ENCODE data around the gene MAP3K4. TPM values are rescaled to one million over a fixed set of nuclear protein-coding genes. Genes with fewer than 3 reads are reported as not detected.

Gene MAP3K4
- total and polyA plus RNA-seq, 2 of the 4 experiments (the other 2 are of a cell fraction): 11.5 to 20.4 TPM

DNA sequence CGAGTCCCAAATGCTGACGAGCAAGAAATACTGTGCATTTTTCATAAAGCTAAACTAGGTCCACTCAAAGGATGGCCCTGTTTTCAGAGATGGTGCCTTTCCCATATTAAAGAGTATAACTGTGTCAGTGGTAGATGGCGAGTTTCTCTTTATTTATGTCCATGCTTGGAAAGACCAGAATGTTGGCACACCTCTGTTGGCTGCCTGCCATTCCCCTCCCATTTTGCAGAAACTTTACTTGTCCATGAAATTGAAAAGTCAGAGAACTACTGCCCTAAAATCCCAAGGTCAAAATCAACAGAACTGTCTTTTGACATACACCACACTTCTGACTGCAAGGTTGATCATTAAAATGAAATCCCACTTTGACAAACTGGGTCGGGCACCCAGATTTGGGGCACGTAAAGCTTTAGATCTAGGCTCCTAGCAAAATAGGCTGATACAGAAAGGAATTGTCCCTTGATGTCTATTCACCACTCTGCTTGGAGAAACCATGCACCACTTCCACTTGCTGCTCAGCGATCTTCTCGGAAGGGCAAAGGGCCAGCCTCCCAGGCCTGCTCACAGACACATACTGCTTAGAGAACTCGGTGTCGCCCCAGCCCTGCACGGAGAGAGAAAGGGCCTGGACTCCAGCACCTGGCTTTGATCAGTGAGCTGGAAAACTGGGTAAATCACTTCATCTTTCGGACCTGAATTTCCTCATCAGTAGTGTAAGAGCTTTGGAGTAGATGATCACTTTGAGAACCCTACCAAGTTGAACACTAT lies 152.3 kb downstream of the MAP3K4 start (continued):
- TF ChIP-seq MAZ (IDR thresholded peaks at IDR 0.05; ENCODE audit: borderline replicate concordance, low read depth, low read length): no peak

DNA sequence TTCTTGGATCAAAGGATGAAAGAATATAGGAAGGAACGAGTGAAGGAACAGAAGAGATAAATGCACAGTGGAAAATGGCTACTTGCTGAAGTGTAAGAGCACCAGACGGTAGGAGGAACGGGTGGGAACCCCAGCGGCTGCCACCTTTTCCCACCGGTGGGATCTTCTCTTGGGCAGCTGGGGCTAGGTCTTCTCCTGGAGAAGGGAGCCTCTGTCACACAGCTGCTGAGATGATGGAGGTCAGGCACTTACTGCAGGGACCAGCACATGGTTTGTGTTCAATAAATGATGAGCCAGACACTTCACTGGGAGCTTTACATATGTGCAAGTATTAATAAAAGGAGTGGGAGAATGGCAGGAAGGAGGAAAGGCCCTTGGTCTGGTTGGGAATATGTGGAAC lies 158.6 kb downstream of the MAP3K4 start:
- Histone ChIP-seq H3K9me3 (ENCODE audit: control insufficient read depth, insufficient read depth, low read length) (no peaks in the 10 kb centered on the region), H3K36me3 (ENCODE audit: control insufficient read depth, insufficient read depth, low read length) (peaks cover 9% of the 10 kb centered on the region), H2AK5ac (ENCODE audit: low read depth, low read length) (no peak overlapping the region), H3K9me1 (ENCODE audit: insufficient read depth, low read length) (no peaks in the 10 kb centered on the region), H2BK120ac (ENCODE audit: low read depth, low read length) (no peak overlapping the region), H3K18ac (ENCODE audit: low read depth, low read length) (no peak overlapping the region), H2AFZ (replicated peaks; ENCODE audit: low read length, poor library complexity) (no peak overlapping the region), H2BK5ac (ENCODE audit: low read depth, low read length, poor library complexity, severe bottlenecking) (no peak overlapping the region), H3K27ac (ENCODE audit: insufficient read depth, low read length) (no peak overlapping the region), H3K79me1 (ENCODE audit: low read depth in 1 of 2, low read length in 2 of 2) (no peaks in the 10 kb centered on the region), H4K8ac (ENCODE audit: low read depth in 2 of 2, low read length in 2 of 2) (no peak overlapping the region), H3K27me3 (ENCODE audit: control insufficient read depth, insufficient read depth, low read length) (no peaks in the 10 kb centered on the region), H3K14ac (replicated peaks; ENCODE audit: low read depth, low read length) (no peak overlapping the region), H2BK15ac (ENCODE audit: low read depth, low read length) (no peak overlapping the region), H4K20me1 (ENCODE audit: insufficient read depth, low read length) (no peaks in the 10 kb centered on the region), H4K91ac (ENCODE audit: insufficient read depth, low read depth, low read length) (no peak overlapping the region), H3K56ac (ENCODE audit: extremely low read depth, insufficient read depth, low read length) (no peak overlapping the region), H2AK9ac (replicated peaks; ENCODE audit: low read depth, low read length, poor library complexity) (no peak overlapping the region), H3K9ac (ENCODE audit: low read depth, low read length) (no peak overlapping the region), H3K4me1 (ENCODE audit: control insufficient read depth, insufficient read depth, low read length) (no peaks in the 10 kb centered on the region), H3K4me3 (ENCODE audit: insufficient read depth, low read depth, low read length) (no peak overlapping the region), H3K4me2 (ENCODE audit: low read depth, low read length) (no peak overlapping the region), H2BK20ac (ENCODE audit: low read depth, low read length) (no peak overlapping the region), H3K4ac (ENCODE audit: low read depth, low read length) (no peak overlapping the region), H3K23ac (ENCODE audit: low read depth, low read length) (no peak overlapping the region), H4K5ac (ENCODE audit: low read depth, low read length) (no peak overlapping the region)
- ATAC-seq (ENCODE audit: low read depth) (no peak), DNase-seq (no peak)
- CTCF ChIA-PET: interaction anchor here (1.2 kb wide), 2 partner anchors 140 to 221 kb away, joined by 3 read pairs; no protein-coding TSS in a partner anchor
- intact Hi-C loops (cut with micrococcal nuclease): no loop called here
- dilution Hi-C loops (cut with HindIII; ENCODE audit: low sequenced_read_pairs, unreplicated experiment): no loop called here
- in situ Hi-C loops (cut with MboI; ENCODE audit: low sequenced_read_pairs): no loop called here
- TF ChIP-seq RCOR1 (IDR thresholded peaks at IDR 0.05; ENCODE audit: insufficient replicate concordance, low read length): no peak
- TF ChIP-seq FOS (IDR thresholded peaks at IDR 0.05; ENCODE audit: low read depth, low read length): no peak
- no peak for TF ChIP-seq MAZ (IDR thresholded peaks at IDR 0.05; ENCODE audit: borderline replicate concordance, low read depth, low read length)
- TF ChIP-seq RFX5 (IDR thresholded peaks at IDR 0.05; ENCODE audit: low read depth, low read length): no peak
- TF ChIP-seq SMC3 (IDR thresholded peaks at IDR 0.05; ENCODE audit: low read depth, low read length): no peak
- TF ChIP-seq RAD21 (IDR thresholded peaks at IDR 0.05; ENCODE audit: low read length): no peak
- no peak for TF ChIP-seq MAFK (IDR thresholded peaks at IDR 0.05; ENCODE audit: low read depth, low read length)
- no peak for TF ChIP-seq BHLHE40 (IDR thresholded peaks at IDR 0.05; ENCODE audit: low read depth, low read length)
- TF ChIP-seq CEBPB (IDR thresholded peaks at IDR 0.05; ENCODE audit: low read depth, low read length): no peak
- no peak for TF ChIP-seq MXI1 (IDR thresholded peaks at IDR 0.05; ENCODE audit: borderline replicate concordance, low read depth, low read length)
- TF ChIP-seq, protein P1, sequence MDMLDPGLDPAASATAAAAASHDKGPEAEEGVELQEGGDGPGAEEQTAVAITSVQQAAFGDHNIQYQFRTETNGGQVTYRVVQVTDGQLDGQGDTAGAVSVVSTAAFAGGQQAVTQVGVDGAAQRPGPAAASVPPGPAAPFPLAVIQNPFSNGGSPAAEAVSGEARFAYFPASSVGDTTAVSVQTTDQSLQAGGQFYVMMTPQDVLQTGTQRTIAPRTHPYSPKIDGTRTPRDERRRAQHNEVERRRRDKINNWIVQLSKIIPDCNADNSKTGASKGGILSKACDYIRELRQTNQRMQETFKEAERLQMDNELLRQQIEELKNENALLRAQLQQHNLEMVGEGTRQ (IDR thresholded peaks at IDR 0.05; ENCODE audit: low read depth, low read length): no peak
- no peak for TF ChIP-seq CHD1 (IDR thresholded peaks at IDR 0.05; ENCODE audit: low read depth, low read length)
- TF ChIP-seq POLR2A (IDR thresholded peaks at IDR 0.05; ENCODE audit: low read depth, low read length): no peak
- TF ChIP-seq, protein P2, sequence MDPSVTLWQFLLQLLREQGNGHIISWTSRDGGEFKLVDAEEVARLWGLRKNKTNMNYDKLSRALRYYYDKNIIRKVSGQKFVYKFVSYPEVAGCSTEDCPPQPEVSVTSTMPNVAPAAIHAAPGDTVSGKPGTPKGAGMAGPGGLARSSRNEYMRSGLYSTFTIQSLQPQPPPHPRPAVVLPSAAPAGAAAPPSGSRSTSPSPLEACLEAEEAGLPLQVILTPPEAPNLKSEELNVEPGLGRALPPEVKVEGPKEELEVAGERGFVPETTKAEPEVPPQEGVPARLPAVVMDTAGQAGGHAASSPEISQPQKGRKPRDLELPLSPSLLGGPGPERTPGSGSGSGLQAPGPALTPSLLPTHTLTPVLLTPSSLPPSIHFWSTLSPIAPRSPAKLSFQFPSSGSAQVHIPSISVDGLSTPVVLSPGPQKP (IDR thresholded peaks at IDR 0.05; ENCODE audit: borderline replicate concordance, low read depth, low read length): no peak
- no peak for TF ChIP-seq NFE2L2 (IDR thresholded peaks at IDR 0.05; ENCODE audit: low read depth, low read length)
- no TSS peak for BruUV-seq (replicated peaks)
- POLR2A ChIA-PET (ENCODE audit: unreplicated experiment): no interaction called here
- 88% methylated on average over 1 of the region's 5 CpGs; no CpG with 5 or more reads in 1 of the 2 experiments for WGBS, 2 experiments (ENCODE audit: extremely low coverage in 2 of 2, insufficient read length in 1 of 2)
